Measurements from ENCODE around the gene STEAP1.
"Not testable (repeated sequence)": the region's sequence is repeated elsewhere in the genome, so short reads cannot be mapped to it uniquely, and the experiment has no call there.

Gene STEAP1

DNA sequence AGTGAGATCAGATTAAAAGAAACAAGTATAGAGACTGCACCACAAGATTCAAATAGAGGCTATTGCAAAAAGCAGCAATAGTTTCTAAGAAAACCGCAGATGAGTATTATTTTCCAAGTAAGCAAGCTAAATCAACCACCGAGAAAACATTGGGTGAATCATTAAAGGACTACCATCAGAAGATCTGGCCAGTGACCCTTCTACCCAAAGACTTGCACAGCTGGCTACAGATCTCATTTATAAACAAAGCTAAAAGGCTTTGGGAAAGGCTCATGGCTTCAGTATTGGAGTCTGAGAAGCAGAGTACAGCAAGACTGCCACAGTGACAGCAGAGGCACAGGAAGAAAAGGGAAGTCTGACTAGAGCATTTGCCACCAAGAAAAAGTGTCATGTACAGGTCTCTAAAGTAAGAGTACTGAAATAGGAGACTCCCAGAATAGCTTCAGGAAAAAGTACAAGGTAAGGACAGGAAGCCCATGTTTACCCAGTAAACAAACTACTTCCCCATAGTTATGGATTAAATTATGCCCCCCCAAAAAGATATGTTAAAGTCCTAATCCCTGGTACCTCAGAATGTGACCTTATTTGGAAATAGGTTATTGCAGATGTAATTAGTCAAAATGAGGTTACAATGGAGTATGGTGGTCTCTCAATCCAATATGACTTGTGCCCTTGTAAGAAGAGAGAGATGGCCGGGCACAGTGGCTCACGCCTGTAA, 19.0 kb downstream of the STEAP1 start:
- no peak for DNase-seq (ENCODE audit: low read depth in 2 of 2)

DNA sequence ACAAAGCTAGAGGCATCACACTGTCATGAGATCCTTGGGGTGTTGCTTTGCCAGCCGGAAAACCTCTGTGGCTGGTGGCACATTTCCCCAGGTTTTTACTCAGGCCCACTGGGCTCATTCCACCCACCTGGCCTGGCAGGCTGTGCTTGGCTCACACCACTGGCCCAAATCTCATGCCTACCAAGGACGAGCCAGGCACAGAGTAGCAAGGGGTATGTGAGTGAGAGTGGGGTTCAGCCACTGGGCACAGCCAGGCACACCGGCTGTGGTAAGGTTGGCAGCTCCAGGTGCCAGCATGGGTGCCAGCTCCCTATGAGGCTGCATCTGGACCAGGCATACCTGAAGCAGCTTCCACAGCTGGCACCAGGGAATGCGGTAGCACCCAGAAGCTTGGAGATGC, 21.4 kb downstream of the STEAP1 start:
- DNase-seq (ENCODE audit: low read depth in 2 of 2) = no peak

DNA sequence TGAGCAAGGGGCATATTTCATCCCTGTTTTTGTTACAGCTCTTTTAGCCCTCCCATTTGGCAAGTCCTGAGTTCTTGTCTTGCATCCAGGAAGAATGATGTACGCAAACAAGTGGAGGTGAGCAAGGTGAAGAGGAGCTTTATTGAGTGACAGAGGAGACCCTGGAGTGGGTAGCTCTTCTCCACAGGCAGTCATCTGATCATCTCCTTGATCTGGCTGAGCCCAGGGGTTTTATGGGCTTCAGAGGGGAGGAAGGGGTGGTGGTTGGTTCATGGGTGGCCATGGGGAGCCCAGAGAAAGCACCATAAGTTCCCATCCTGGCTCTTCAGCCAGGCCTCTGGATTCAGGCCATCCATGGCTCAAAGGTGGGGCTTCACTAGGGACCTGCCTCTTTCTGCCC, 21.9 kb downstream of the STEAP1 start:
- DNase-seq (ENCODE audit: low read depth in 2 of 2) = no peak

DNA sequence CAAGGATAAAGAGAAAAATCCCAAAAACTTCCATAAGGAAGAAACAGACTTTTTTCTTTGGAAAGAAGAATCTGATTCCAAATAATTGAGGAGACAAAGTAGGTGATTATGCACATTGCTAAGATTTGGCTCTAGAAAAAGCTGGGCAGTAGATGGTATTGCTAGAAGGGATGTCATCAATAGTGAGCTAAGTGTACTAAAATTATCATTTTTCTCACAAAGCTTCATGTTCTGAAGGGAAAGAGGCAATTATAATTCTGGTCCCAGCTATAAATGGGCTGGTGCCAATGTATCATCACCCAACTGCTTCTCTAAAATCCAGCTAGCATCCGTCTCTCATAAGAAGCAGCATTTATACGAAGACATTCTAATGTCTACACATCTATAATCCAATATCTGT, 23.9 kb downstream of the STEAP1 start:
- no peak for DNase-seq (ENCODE audit: low read depth in 2 of 2)

DNA sequence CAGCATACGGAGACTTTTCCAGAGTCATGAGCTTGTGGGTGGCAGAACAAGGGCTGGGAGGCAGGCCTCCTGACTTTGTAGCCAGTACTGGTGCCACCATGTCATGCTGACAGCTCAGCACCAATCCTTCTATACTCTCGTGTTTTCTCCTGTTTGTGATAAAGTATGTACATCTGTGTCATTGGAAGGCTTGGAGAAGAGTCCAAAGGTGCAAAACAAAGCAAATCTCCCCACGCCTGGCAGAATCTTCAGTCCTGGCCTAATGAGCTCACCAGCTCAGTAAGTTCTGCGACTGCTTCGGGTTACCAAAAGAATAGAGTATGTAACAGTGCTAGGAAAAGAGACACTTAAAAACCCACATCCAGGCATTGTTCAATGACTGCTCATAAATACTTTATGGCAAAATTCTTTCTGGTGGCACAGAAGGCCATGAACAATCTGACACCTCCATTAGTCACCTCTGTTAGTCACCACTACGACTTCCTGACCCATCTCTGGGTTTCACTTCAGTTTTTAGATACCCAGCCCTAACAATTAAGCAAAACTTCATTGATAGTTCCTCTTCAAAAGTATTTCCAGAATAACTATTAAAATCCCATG, 24.5 kb downstream of the STEAP1 start:
- no peak for DNase-seq (ENCODE audit: low read depth in 2 of 2)

DNA sequence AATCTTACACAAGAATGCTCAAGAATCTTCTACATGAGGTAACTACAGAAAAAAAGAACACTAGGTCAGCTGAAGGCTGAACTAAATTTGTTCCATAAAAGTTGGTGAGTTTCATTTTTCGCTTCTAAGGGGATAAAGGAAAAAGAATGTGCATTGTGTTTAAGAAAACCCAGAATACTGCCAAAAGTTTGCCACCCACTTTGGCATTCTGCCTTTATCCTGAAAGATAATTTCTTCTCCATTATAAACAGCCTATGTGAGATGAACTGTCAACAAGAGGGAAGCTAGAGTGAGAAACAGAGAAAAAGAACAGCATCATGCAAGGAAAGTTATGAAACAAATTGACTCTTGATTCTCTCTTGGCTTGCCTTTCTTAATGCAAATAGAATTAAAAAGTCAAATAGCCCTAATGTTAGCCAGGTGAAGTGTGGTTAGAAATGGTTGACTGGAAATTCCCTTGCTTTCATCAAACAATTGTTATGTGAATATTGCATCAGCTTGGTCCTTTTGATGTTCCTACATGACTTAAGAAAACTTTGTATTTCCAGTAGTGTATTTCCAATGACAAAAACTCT, 25.8 kb downstream of the STEAP1 start:
- no peak for DNase-seq (ENCODE audit: low read depth in 2 of 2)

DNA sequence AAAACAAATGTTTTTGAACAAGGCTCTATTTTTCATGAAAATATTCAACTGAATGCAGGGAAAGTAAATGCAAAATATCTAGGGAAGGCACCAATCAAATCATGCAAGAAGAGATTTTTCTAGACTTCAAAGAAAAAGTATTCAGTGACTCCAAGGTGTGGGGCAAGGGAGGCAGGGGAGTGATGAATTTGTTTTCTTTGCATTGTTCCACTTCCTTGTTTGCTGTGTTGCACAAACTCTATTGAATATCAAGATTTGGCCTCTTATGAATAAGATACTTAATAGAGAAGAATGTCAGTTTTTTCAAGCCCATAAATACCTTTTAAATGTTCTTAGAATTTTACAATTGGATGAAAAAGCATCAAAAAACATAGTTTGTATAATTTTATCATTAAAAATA, 26.4 kb downstream of the STEAP1 start:
- no peak for DNase-seq (ENCODE audit: low read depth in 2 of 2)

DNA sequence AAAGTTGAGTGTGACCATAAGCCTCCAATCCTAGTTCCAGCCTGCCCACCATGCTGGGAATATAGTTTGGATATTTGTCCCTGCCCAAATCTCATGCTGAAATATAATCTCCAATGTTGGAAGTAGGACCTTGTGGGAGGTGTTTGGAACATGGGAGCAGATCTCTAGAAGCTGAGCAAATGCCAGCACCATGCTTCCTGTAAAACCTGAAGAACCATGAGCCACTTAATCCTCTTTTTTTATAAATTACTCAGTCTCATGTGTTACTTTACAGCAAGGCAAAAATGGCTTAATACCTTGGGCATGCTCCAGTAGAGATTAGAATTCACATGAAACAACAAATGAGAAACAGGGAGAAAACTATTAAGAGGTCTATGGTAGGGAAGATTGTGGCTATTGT, 27.2 kb downstream of the STEAP1 start:
- no peak for DNase-seq (ENCODE audit: low read depth in 2 of 2)

DNA sequence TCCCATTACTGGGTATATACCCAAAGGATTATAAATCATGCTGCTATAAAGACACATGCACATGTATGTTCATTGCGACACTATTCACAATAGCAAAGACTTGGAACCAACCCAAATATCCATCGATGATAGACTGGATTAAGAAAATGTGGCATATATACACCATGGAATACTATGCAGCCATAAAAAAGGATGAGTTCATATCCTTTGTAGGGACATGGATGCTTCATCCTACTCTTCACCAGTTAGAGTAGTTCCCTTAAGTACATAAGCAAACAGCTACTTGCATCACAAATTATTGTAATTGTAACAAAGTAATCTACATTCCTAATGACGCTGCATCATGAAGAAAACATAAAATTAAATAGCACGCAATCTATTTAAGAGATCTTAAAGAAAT, 32.0 kb downstream of the STEAP1 start:
- DNase-seq (ENCODE audit: low read depth in 2 of 2) = not testable (repeated sequence)

DNA sequence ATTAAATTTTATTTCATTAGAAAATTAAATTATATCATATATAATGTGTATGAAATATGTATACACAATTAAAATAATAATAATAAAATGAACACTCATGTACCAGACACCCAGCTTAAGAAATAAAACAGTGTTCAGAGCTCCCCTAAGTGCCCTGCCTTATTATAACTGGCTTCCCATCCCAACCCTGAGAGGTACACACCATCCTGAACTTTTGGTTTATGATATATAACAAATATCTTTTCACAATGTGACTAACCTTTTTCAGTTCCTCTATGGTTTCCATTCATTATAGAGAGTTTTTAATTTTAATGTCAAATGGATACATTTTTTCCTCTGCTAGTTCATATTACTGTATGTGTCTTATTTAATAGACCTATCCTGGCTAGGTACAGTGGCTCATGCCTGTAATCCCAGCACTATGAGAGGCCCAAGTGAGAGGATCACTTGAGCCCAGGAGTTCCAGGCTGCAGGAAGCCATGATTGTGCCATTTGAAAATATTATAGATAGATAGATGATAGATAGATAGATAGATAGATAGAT, 33.3 kb downstream of the STEAP1 start:
- DNase-seq (ENCODE audit: low read depth in 2 of 2) = no peak

DNA sequence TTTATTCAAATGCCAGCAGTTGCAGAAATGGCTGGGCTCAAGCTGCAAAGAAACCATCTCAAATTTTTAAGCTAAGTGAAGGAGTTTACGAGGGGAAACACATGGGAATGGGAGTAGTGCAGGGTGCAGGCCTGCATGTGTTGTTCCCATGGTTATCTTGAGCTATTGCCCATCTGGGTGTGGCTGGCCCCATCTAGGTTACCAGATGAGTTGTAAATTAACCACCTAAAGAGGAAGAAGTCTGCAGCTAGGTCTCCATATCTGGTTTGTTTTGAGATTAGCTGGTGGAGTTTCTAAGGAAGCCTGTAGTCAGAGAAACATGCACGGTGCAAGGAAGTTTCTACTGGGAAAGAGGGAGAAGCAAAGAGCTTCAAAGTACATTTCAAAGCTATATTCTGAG, 34.0 kb downstream of the STEAP1 start:
- no peak for DNase-seq (ENCODE audit: low read depth in 2 of 2)

DNA sequence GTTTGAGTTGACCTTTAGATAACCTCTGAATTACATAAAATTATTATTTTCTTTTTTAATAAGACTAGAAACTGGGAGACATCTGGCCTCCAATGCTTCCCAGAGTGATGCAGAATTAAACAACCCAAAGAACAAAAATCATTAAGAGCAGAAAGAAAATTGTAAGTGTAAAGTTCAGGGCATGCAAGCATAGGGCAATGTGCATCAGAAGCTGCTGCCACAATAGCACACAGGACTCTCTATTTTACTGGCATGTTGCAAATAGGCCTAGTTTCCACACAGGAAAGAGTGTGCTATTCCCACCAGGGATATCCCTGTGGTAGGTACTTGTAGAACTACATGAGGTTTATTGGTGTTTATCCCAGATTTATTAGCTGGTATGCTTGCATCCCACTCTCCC, 36.7 kb downstream of the STEAP1 start:
- no peak for DNase-seq (ENCODE audit: low read depth in 2 of 2)

DNA sequence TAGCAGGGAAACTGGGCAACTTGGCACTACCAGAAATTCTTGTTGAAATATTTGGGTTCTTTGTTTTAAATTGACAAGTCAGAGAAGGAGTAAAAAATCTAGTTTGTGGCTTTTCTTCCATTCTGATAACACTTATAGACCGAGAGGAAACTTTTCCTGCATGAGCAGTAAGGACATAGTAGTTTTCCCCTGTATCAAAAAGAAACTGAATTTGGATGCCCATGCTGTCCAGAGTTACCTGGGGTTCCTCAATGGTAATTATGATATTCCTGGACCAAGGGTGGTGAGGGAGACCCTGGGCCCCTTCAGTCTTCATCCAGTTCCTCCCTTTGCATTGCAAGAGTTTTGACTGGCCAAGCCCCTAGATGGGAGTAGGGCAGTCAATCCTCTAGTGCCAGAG, 37.4 kb downstream of the STEAP1 start:
- DNase-seq (ENCODE audit: low read depth in 2 of 2) = no peak

DNA sequence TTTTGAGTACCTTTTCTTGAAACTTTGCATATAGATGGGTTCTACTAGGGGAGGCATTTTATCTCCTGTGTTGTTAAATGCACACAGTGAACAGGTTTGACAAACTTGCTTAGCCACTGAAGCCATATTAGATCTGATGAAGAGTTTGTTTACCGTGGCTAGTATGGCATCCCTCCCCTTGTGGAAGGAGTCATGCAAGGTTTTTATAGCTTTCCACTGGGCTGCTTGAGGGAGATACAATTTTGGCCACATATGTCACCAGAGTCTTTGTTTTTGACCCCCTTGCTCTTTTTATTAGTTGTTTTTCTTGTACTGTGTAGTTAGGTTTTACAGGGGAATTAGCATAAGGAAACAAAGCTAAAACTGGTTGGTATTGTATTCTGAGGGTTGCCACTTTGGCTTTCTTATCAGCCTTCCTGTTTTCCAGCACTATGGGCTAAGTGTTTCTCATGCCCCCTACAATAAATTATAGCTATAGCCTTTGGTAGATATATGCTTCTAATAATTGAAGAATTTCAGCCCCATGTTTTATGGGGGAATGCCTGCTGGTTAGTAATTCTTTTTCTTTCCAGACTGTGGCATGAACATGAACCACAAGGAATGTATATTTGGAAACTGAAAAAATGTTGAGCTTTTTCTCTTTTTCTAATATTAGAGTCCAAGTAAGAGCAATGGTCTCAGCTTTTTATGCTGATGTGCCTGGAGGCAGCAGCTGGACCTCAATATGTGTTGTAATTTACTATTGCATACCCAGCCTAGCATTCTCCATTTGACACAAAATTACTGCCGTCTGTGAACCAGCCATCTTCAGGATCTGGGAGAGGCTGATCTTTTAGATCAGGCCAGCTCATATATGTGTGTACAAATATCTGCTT, 38.8 kb downstream of the STEAP1 start:
- DNase-seq (ENCODE audit: low read depth in 2 of 2) = no peak

DNA sequence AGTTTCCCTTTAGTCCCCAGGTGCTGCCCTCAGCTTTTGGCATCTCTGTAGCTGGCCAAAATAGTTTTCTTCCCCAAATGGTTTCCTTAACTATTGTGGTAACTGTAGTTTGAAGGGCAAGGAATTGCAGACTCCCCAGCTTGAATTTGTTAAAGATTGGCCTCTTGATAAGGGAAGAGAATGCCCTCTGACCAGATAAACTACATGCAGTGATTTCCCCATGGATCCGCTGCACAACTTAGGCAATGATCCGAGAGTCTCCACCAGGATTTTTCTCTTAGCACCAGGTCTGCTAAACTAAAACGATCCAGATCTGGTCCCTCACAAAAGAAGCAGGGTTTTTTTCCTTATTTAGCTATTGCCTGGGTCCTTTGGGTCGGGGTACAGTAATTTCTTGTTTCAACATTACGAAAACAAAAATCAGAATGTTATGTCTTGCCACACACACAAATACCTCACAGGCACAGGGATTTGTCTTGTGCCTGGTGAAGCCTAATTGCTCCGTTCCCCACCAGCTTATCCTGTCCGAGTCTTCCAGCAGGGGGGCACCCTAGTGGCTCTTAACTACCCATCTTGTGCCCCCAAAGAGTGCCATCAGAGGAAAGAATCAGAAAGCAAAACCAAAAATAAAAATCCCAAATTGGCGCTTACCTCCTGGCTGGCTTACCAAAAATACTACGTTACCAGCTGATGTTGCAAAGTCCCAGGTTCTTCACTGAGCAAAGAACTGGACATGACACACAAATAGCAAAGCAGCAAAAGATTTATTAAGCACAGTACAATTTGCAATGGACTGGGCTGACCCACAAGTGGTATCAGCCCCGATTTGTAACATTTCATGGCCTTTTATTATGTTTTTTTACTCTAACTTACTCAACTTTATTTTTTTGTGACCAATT, 40.9 kb downstream of the STEAP1 start:
- DNase-seq (ENCODE audit: low read depth in 2 of 2) = no peak

DNA sequence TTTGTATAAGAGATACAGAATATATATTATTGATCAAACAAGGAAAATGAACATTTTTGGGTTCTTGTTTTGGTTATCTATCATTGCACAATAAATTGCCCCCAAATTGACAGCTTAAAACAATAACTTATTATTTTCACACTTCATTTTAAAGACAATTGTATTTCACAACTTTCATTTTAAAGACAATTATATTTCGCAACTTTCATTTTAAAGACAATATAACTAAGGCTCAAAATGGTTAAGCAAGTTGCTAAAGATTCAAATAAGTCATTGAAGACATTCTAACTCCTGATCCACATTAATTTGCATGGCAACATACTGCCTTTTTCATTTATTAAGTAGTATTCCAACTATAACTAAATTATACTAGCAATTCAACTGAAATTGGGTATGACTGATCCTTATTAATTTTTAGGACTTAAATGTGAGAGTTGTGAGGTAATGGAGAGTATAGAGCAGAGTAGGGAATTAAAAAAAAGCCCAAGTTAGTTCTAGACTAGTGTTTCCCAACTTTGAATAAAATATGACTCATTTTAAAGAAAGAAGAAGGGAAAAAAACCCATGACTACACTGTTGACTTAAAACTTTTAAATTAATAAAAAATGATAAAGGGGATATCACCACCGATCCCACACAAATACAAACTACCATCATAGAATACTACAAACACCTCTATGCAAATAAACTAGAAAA, 47.4 kb downstream of the STEAP1 start:
- no peak for DNase-seq (ENCODE audit: low read depth in 2 of 2)

DNA sequence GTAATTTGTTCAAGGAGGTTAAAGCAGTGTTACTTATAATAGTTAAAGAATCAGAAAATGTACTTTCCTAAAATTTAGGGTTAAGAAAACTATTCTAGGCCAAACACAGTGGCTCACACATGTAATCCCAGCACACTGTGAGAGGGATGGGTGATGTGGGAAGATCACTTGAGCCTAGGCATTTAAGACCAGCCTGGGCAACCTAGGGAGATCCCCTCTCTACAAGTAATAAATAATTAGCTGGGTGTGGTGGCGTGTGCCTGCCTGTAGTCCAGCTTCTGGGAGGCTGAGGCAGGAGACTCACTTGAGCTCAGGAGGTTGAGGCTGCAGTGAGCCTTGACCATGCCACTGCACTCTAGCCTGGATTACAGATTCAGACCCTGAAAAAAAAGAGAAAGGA, 53.7 kb downstream of the STEAP1 start:
- no peak for DNase-seq (ENCODE audit: low read depth in 2 of 2)

DNA sequence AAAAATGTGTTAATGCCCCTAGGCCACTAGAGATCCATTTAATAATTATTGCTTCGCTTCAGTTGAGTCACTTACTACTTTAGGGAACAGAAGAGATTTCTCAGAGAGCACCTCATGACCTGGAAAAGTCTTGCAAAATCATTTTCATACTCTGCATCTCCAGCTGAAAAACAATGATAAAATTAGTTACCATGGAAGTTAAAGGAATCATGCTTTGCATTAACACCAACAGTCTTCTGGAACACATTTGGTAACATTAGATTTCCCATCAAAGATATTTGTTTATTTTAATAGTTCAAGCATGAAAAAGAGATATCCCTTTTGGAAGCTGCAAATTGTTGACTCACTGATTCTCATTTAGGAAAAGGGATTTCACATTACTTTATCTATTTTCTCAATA, 55.5 kb downstream of the STEAP1 start:
- no peak for DNase-seq (ENCODE audit: low read depth in 2 of 2)

DNA sequence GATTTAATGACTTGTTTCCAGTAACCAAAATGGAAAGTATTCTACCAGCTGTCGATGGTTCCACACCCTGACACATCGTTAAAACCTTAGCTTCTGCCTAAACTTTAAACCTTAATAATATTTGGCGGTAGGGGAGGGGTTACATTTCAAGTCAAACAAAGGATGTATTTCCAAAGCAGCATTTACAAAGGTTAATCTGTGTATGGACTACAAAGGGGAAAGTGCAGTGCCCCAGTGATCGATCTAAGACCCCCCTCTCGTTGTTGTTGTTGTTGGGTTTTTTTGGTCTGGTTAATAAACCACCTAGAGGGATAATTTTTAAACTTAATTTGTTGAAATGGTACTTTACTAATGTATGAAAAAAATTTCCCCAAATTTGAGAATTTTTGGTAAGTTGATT, 56.2 kb downstream of the STEAP1 start:
- no peak for DNase-seq (ENCODE audit: low read depth in 2 of 2)

DNA sequence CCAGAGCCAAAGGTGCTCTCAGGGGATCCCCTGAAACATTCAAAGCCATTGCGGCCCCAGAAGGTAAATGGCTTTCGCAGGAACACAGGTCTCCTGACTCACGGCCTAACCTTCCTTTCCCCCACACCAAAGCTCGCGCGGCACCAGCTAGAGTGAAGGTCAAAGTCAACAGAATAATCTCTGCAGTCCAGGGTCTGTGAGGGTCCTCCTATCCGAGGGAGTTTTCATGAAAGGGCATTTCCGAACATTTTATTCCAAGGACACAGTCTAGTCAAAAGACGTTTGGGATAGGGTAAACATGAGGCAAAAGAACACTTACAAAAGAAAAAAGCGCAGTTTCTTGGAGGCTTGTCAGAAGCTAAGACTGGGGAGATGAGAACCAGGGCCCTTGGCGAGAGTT, 56.7 kb downstream of the STEAP1 start:
- DNase-seq (ENCODE audit: low read depth in 2 of 2) = no peak
